OCI-LY7 (cell line): ENCODE data around the gene EYS. TPM values are rescaled to one million over a fixed set of nuclear protein-coding genes. Genes with fewer than 3 reads are reported as not detected.

ENCODE experiments used
- BruUV-seq: library from RNA; stranded (reverse); fragments of 400-500 nt; replicated peaks from 2 replicates; lab custom pipeline; 2021; lab: Mats Ljungman, UMichigan
- CTCF ChIA-PET: fragments of 300-600 bp; sonication (Branson Sonifier 250); formaldehyde crosslinking; loops from one replicate; lab custom pipeline; 2022; ENCODE audit warnings: antibody characterized with exemption; ENCODE audit not compliant: unreplicated experiment; lab: Charles Lee
- POLR2A ChIA-PET: fragments of 300-600 bp; sonication (Branson Sonifier 250); formaldehyde crosslinking; loops from one replicate; lab custom pipeline; 2022; ENCODE audit warnings: antibody characterized with exemption; lab: Charles Lee
- DNase-seq: peaks from one replicate; pipeline ENCODE4 v3.0.0-alpha.2; 2015; ENCODE audit warnings: low spot score
- H2AFZ ChIP-seq: fragments of 200-600 bp; sonication (generic), shearing (Covaris generic); 2 replicates; pipeline ENCODE4 v1.6.1; 2014; ENCODE audit warnings: mild to moderate bottlenecking, antibody characterized with exemption, low read length, moderate library complexity
- H3K27ac ChIP-seq: fragments of 200-600 bp; sonication (generic); 2 replicates; pipeline ENCODE4 v1.5.1; 2014; ENCODE audit warnings: mixed run types, low read depth, mild to moderate bottlenecking, moderate library complexity, low read length, inconsistent platforms; ENCODE audit not compliant: poor library complexity, severe bottlenecking
- H3K36me3 ChIP-seq: fragments of 200-600 bp; sonication (generic); 2 replicates; pipeline ENCODE4 v1.6.1; 2014; ENCODE audit warnings: mild to moderate bottlenecking, antibody characterized with exemption, low read length, moderate library complexity, mixed read lengths; ENCODE audit not compliant: insufficient read depth
- H3K4me1 ChIP-seq: fragments of 200-600 bp; sonication (generic); 2 replicates; pipeline ENCODE4 v1.5.1; 2014; ENCODE audit warnings: mild to moderate bottlenecking, low read length; ENCODE audit not compliant: insufficient read depth, poor library complexity, severe bottlenecking
- H3K4me2 ChIP-seq: fragments of 200-600 bp; sonication (generic); 2 replicates; pipeline ENCODE4 v1.6.1; 2014; ENCODE audit warnings: mild to moderate bottlenecking, low read length
- H3K4me3 ChIP-seq: fragments of 200-600 bp; sonication (generic); 2 replicates; pipeline ENCODE4 v1.5.1; 2014; ENCODE audit warnings: mild to moderate bottlenecking, low read depth, low read length; ENCODE audit not compliant: poor library complexity, severe bottlenecking
- H3K79me2 ChIP-seq: fragments of 200-600 bp; sonication (generic); 2 replicates; pipeline ENCODE4 v1.6.1; 2016; ENCODE audit warnings: low read depth, mild to moderate bottlenecking, low read length, moderate library complexity, mixed read lengths; ENCODE audit not compliant: insufficient read depth
- H3K9me2 ChIP-seq: fragments of 200-600 bp; sonication (generic); 2 replicates; pipeline ENCODE4 v1.6.1; 2016; ENCODE audit warnings: mild to moderate bottlenecking, low read length, mixed read lengths; ENCODE audit not compliant: insufficient read depth
- H3K9me3 ChIP-seq: fragments of 200-600 bp; sonication (generic); 2 replicates; pipeline ENCODE4 v1.6.1; 2014; ENCODE audit warnings: mild to moderate bottlenecking, mixed run types, low read length, mixed read lengths
- H4K20me1 ChIP-seq: fragments of 200-600 bp; sonication (generic); 2 replicates; pipeline ENCODE4 v1.6.1; 2014; ENCODE audit warnings: mild to moderate bottlenecking, antibody characterized with exemption, low read length, moderate library complexity, mixed read lengths; ENCODE audit not compliant: insufficient read depth
- CTCF ChIP-seq: fragments of 200-600 bp; sonication (generic); conservative IDR thresholded peaks from 2 replicates; pipeline ENCODE4 v1.5.1; 2014; ENCODE audit warnings: mild to moderate bottlenecking, antibody characterized with exemption, low read length, moderate library complexity, mixed read lengths
- EZH2phosphoT487 ChIP-seq: fragments of 200-600 bp; sonication (generic); IDR thresholded peaks from 2 replicates; pipeline ENCODE4 v1.6.1; 2018; ENCODE audit warnings: low read depth, borderline replicate concordance, mild to moderate bottlenecking, mixed run types, antibody characterized with exemption, low read length, moderate library complexity, mixed read lengths
- intact Hi-C: fragments of 100-400 bp; cut with micrococcal nuclease; formaldehyde crosslinking; loops from one replicate; pipeline ENCODE4 v1.10.0; 2022; ENCODE audit not compliant: unreplicated experiment
- total RNA-seq, 2 experiments: library from RNA; depleted of rRNA in 1 of 2; stranded (reverse); fragments of >200 nt in 1 of 2; shearing (Covaris generic) in 1 of 2; gene quantifications; 2 replicates each; pipeline ENCODE4 v1.2.3, GENCODE V29; 2014 to 2022

Gene EYS
- total RNA-seq, 2 experiments from 2014 or later: not detected

- no peak overlapping the region for H3K27ac ChIP-seq
- no peaks in the 10 kb centered on the region for H3K36me3 ChIP-seq
- no peaks in the 10 kb centered on the region for H3K9me3 ChIP-seq
- H3K4me2 ChIP-seq: no peak overlapping the region
- no peaks in the 10 kb centered on the region for H3K79me2 ChIP-seq
- TF ChIP-seq EZH2phosphoT487 (no peak), CTCF (no peak)
- H3K4me3 ChIP-seq: no peak overlapping the region
- H2AFZ ChIP-seq: no peak overlapping the region
- no peaks in the 10 kb centered on the region for H3K9me2 ChIP-seq
- BruUV-seq: no TSS peak
- ChIA-PET POLR2A (interaction anchor here (0.6 to 2.1 kb wide), 2 partner anchors 15 to 61 kb away, joined by 3 to 11 read pairs; no protein-coding TSS in a partner anchor), CTCF (no interaction called here)
- intact Hi-C loops: no loop called here
- no peaks in the 10 kb centered on the region for H4K20me1 ChIP-seq
- H3K4me1 ChIP-seq: no peaks in the 10 kb centered on the region
- no peak for DNase-seq
Measured at GRCh38 chr6:63862486-63863198, 1844.4 kb downstream of the EYS start.

- Histone ChIP-seq H3K27ac (no peak overlapping the region), H3K9me3 (no peaks in the 10 kb centered on the region), H2AFZ (no peak overlapping the region), H3K9me2 (no peaks in the 10 kb centered on the region), H4K20me1 (no peaks in the 10 kb centered on the region), H3K36me3 (no peaks in the 10 kb centered on the region), H3K4me2 (no peak overlapping the region), H3K4me1 (no peaks in the 10 kb centered on the region), H3K4me3 (no peak overlapping the region), H3K79me2 (no peaks in the 10 kb centered on the region)
- intact Hi-C loops: no loop called here
- POLR2A ChIA-PET: interaction anchor here (0.6 to 1.3 kb wide), 4 partner anchors 13 to 1525 kb away, joined by 3 to 7 read pairs (median 3); no protein-coding TSS in a partner anchor
- no peak for TF ChIP-seq EZH2phosphoT487
- CTCF ChIA-PET: no interaction called here
- no TSS peak for BruUV-seq
- DNase-seq: no peak
Measured at GRCh38 chr6:63859528-63859927, 1847.5 kb downstream of the EYS start.

- H3K9me3 ChIP-seq: no peaks in the 10 kb centered on the region
- CTCF ChIA-PET: no interaction called here
- H3K4me2 ChIP-seq: no peak overlapping the region
- intact Hi-C loops: no loop called here
- H3K4me3 ChIP-seq: no peak overlapping the region
- no peaks in the 10 kb centered on the region for H3K36me3 ChIP-seq
- H3K9me2 ChIP-seq: no peaks in the 10 kb centered on the region
- H3K27ac ChIP-seq: no peak overlapping the region
- TF ChIP-seq EZH2phosphoT487 (no peak), CTCF (no peak)
- H3K4me1 ChIP-seq: no peaks in the 10 kb centered on the region
- H4K20me1 ChIP-seq: no peaks in the 10 kb centered on the region
- DNase-seq: no peak
- H3K79me2 ChIP-seq: no peaks in the 10 kb centered on the region
- POLR2A ChIA-PET: interaction anchor here (0.6 to 0.7 kb wide), 5 partner anchors 24 to 1525 kb away, joined by 3 read pairs; no protein-coding TSS in a partner anchor
- BruUV-seq: no TSS peak
- H2AFZ ChIP-seq: no peak overlapping the region
Measured at GRCh38 chr6:63858691-63859090, 1848.3 kb downstream of the EYS start.
